Hepatocyte (in vitro differentiated cells): Measurements from ENCODE around the gene CAPN11. TPM values are rescaled to one million over a fixed set of nuclear protein-coding genes. Genes with fewer than 3 reads are reported as not detected.

Experiments
- DNase-seq: peaks from one replicate; pipeline ENCODE4 v3.0.0-alpha.2; 2016; ENCODE audit warnings: low spot score
- H2AFZ ChIP-seq: fragments of 200-600 bp; sonication (generic); 2 replicates; pipeline ENCODE4 v1.6.0; 2016; ENCODE audit warnings: antibody characterized with exemption, mild to moderate bottlenecking
- H3K27ac ChIP-seq: fragments of 200-600 bp; sonication (generic); 2 replicates; pipeline ENCODE4 v1.5.1; 2016; ENCODE audit warnings: mild to moderate bottlenecking
- H3K27me3 ChIP-seq: fragments of 200-600 bp; sonication (generic); 2 replicates; pipeline ENCODE4 v1.6.1; 2016
- H3K36me3 ChIP-seq: fragments of 200-600 bp; sonication (generic); replicated peaks from 2 replicates; pipeline ENCODE4 v1.5.1; 2016; ENCODE audit warnings: low read depth; ENCODE audit not compliant: insufficient read depth
- H3K4me1 ChIP-seq: fragments of 200-600 bp; sonication (generic); 2 replicates; pipeline ENCODE4 v1.5.1; 2016; ENCODE audit warnings: mild to moderate bottlenecking, moderate library complexity; ENCODE audit not compliant: insufficient read depth
- H3K4me2 ChIP-seq: fragments of 200-600 bp; sonication (generic); 2 replicates; pipeline ENCODE4 v1.6.0; 2016
- H3K4me3 ChIP-seq: fragments of 200-600 bp; sonication (generic); 2 replicates; pipeline ENCODE4 v1.5.1; 2016; ENCODE audit warnings: mild to moderate bottlenecking
- H3K79me2 ChIP-seq: fragments of 200-600 bp; sonication (generic); 2 replicates; pipeline ENCODE4 v1.6.0; 2017; ENCODE audit warnings: mild to moderate bottlenecking
- H3K9me2 ChIP-seq: fragments of 200-600 bp; sonication (generic); replicated peaks from 2 replicates; pipeline ENCODE4 v1.6.0; 2017; ENCODE audit warnings: mild to moderate bottlenecking; ENCODE audit not compliant: insufficient read depth
- H3K9me3 ChIP-seq: fragments of 200-600 bp; sonication (generic); 2 replicates; pipeline ENCODE4 v1.5.1; 2016; ENCODE audit warnings: low read depth, mild to moderate bottlenecking
- H4K20me1 ChIP-seq: fragments of 200-600 bp; sonication (generic); 2 replicates; pipeline ENCODE4 v1.6.0; 2016; ENCODE audit warnings: mild to moderate bottlenecking; ENCODE audit not compliant: insufficient read depth, poor library complexity, severe bottlenecking
- CTCF ChIP-seq: fragments of 200-600 bp; sonication (generic); IDR thresholded peaks from 2 replicates; pipeline ENCODE4 v1.5.1; 2016; ENCODE audit warnings: antibody characterized with exemption, mild to moderate bottlenecking; ENCODE audit not compliant: poor library complexity
- EZH2 ChIP-seq: fragments of 200-600 bp; sonication (generic); IDR thresholded peaks from 2 replicates; pipeline ENCODE4 v1.6.1; 2016; ENCODE audit warnings: antibody characterized with exemption, mild to moderate bottlenecking, borderline replicate concordance
- EZH2phosphoT487 ChIP-seq: fragments of 200-600 bp; sonication (generic); IDR thresholded peaks from one replicate; pipeline ENCODE4 v1.6.1; 2018; ENCODE audit warnings: antibody characterized with exemption, mild to moderate bottlenecking, low read depth, moderate library complexity; ENCODE audit not compliant: unreplicated experiment, severe bottlenecking
- WGBS: methylation state at CpG from one replicate; pipeline ENCODE4 v1.1.6; 2016; ENCODE audit warnings: low lambda C conversion rate; ENCODE audit errors: missing lambda C conversion rate; 5-methylcytosine and 5-hydroxymethylcytosine counted together
- polyA plus RNA-seq: library from polyadenylated mRNA; unstranded; fragments of >200 nt; fragmentation: Nextera tagmentation; extraction: Ambion mirVana; gene quantifications from 2 replicates; pipeline ENCODE4 v1.2.1, GENCODE V29; 2016
- total RNA-seq: library from RNA; depleted of rRNA; stranded (reverse); fragments of >200 nt; gene quantifications from 2 replicates; pipeline ENCODE4 v1.2.3, GENCODE V29; 2014

Gene CAPN11
- total and polyA plus RNA-seq, 2 experiments from 2014 or later = 0.13 to 0.23 TPM

DNA sequence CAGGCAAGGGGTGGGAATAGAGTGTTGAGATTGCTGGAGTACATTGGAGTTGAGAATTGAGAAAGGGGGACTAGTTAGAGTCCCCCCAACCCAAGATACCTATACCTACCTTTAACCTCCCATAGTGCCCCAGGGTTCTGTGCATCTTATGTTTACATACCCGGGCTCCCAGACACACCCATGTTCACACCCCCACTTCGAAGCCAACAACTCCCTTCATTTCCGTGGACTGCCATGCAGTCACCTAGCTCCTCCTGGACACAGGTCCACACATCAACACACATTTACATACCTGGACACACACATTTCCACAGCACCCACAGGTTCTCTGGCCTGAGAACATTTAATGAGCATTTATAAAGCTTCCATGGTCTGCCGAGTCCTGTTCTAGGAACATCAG is 26.1 kb upstream of the CAPN11 start:
- H3K79me2 ChIP-seq = peaks cover 56% of the 10 kb centered on the region
- no peaks in the 10 kb centered on the region for H3K9me2 ChIP-seq
- H3K27me3 ChIP-seq = no peaks in the 10 kb centered on the region
- H3K4me3 ChIP-seq = no peak overlapping the region
- 69% methylated on average over 4 of the region's 4 CpGs for WGBS
- peaks cover 37% of the 10 kb centered on the region for H3K4me1 ChIP-seq
- H4K20me1 ChIP-seq = no peaks in the 10 kb centered on the region
- H3K36me3 ChIP-seq = no peaks in the 10 kb centered on the region
- DNase-seq = no peak
- no peak overlapping the region for H2AFZ ChIP-seq
- peak overlapping the region; percentile 51 for H3K27ac ChIP-seq
- TF ChIP-seq EZH2phosphoT487 (no peak), EZH2 (no peak), CTCF (no peak)
- peak overlapping the region; percentile 69 for H3K4me2 ChIP-seq
- no peaks in the 10 kb centered on the region for H3K9me3 ChIP-seq

DNA sequence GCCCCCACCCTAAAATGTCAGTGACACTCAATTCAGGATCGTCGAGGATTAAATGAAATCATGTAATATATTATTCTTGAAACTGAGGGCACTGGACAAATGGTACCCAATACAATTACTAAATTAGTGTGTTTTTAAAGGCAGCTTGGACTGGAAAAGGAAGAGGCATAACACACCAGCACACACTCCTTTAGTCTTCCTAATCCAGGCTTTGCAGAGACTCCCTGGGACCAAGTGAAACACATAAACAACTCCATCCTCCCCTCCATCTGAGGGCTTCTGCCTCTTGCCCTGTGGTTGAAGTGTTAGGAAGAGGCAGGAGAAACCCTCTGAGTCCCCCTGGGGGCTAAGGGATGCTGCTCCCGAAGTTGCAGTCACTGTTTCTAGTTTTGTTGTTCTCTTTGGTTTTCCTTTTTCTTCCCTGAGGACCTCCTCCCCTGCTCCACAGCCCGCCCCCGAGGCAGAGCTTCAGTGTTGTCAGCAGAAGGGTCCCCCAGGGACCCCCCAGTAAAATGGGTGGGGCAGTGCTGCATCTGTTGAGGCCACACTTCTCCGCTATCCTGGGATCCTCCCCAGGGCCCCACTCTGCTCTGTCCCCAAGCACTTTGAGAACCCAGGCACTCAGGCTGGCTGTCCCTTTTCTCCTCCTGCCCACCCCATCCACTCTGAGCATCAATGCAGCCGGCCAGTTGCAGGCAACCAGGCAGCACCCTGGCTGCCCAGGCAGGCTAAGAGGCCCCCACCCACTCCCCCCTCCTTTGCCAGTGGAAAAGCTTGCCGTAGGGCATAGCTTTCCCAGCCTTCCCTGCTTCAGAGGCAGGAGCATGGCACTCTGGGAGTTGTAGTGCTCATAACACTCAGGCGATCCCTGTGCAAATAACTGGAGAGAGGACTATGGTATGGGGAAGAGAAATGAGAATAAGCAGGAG is 25.4 kb upstream of the CAPN11 start:
- peaks cover 36% of the 10 kb centered on the region for H3K4me1 ChIP-seq
- H3K9me3 ChIP-seq = no peaks in the 10 kb centered on the region
- no peak overlapping the region for H2AFZ ChIP-seq
- no peak overlapping the region for H3K4me3 ChIP-seq
- H4K20me1 ChIP-seq = no peaks in the 10 kb centered on the region
- peak overlapping the region; percentile 69 for H3K4me2 ChIP-seq
- peak overlapping the region; percentile 88 for H3K27ac ChIP-seq
- H3K9me2 ChIP-seq = no peaks in the 10 kb centered on the region
- no peak for TF ChIP-seq EZH2phosphoT487
- TF ChIP-seq CTCF = peak; percentile 2
- TF ChIP-seq EZH2 = no peak
- 50% methylated on average over 8 of the region's 9 CpGs for WGBS
- H3K79me2 ChIP-seq = peaks cover 48% of the 10 kb centered on the region
- H3K36me3 ChIP-seq = no peaks in the 10 kb centered on the region
- DNase-seq = peak; percentile 81
- no peaks in the 10 kb centered on the region for H3K27me3 ChIP-seq

DNA sequence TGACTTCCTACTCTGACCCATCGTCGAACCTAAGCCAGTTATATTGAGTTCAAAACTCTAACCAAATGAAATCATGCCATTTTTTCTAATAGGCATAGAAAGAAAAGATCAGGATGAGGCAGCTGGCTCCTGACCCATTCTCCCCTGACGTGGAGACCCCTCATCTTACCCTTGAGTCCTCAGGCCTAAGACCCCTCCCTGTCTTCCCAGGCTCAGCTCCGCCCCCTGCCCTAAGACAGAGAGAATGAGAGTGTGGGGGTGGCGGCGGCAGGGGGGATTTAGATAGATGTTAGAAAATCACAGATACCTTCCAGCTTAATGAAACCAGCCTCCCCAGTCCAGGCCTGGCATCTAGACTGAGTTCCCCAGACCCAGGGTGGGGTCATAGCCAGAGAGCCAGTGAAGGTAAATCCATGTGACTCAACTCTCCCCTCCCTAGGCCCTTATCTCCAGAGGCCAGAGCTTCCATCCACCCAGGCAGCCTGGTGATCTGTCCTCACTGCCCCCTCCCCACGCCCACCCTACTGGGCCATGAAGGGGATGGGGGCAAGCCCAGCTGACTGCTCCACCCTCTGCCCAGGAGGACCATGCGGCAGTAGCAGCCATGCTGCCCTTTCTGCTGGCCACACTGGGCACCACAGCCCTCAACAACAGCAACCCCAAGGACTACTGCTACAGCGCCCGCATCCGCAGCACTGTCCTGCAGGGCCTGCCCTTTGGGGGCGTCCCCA is 24.5 kb upstream of the CAPN11 start:
- Histone ChIP-seq H3K4me1 (peaks cover 30% of the 10 kb centered on the region), H3K4me3 (no peak overlapping the region), H4K20me1 (no peaks in the 10 kb centered on the region), H2AFZ (no peak overlapping the region), H3K36me3 (no peaks in the 10 kb centered on the region), H3K27ac (peak overlapping the region; percentile 88), H3K9me3 (no peaks in the 10 kb centered on the region), H3K4me2 (peak overlapping the region; percentile 69), H3K79me2 (peaks cover 40% of the 10 kb centered on the region), H3K9me2 (no peaks in the 10 kb centered on the region), H3K27me3 (no peaks in the 10 kb centered on the region)
- WGBS = 79% methylated on average over 8 of the region's 12 CpGs
- DNase-seq = no peak
- TF ChIP-seq EZH2phosphoT487 (no peak), CTCF (no peak), EZH2 (no peak)
